Endothelial cell (in vitro differentiated cells): ENCODE data around the gene ARL14EP. TPM values are rescaled to one million over a fixed set of nuclear protein-coding genes. Genes with fewer than 3 reads are reported as not detected.

Experiments
- DNase-seq: peaks from one replicate; pipeline ENCODE4 v3.0.0; 2021; ENCODE audit warnings: low spot score
- H3K27ac Mint-ChIP-seq: one replicate; pipeline ENCODE4 v1.8.0; 2021; ENCODE audit warnings: mixed read lengths, inconsistent platforms; ENCODE audit not compliant: unreplicated experiment
- H3K27me3 Mint-ChIP-seq: one replicate; pipeline ENCODE4 v1.8.0; 2021; ENCODE audit warnings: mild to moderate bottlenecking, moderate library complexity, mixed read lengths, inconsistent platforms; ENCODE audit not compliant: unreplicated experiment
- H3K36me3 Mint-ChIP-seq: one replicate; pipeline ENCODE4 v1.8.0; 2021; ENCODE audit warnings: mild to moderate bottlenecking, low read depth, mixed read lengths, inconsistent platforms; ENCODE audit not compliant: unreplicated experiment
- H3K4me1 Mint-ChIP-seq: one replicate; pipeline ENCODE4 v1.8.0; 2021; ENCODE audit warnings: mild to moderate bottlenecking, mixed read lengths, inconsistent platforms; ENCODE audit not compliant: unreplicated experiment
- H3K4me3 Mint-ChIP-seq: one replicate; pipeline ENCODE4 v1.8.0; 2021; ENCODE audit warnings: mild to moderate bottlenecking, mixed read lengths, inconsistent platforms; ENCODE audit not compliant: unreplicated experiment
- H3K9me3 Mint-ChIP-seq: one replicate; pipeline ENCODE4 v1.8.0; 2021; ENCODE audit warnings: mixed read lengths, inconsistent platforms; ENCODE audit not compliant: unreplicated experiment
- CTCF ChIP-seq: fragments of 200-600 bp; sonication (generic); IDR thresholded peaks from one replicate; pipeline ENCODE4 v1.5.0; 2021; ENCODE audit warnings: antibody characterized with exemption; ENCODE audit not compliant: unreplicated experiment
- total RNA-seq: library from RNA; stranded (reverse); fragmentation: NEBNext Ultra II Directional; extraction: Animal tissue kit (Norgen Biotek cat#: 25700); gene quantifications from one replicate; pipeline ENCODE4 v1.2.1, GENCODE V29; 2021; ENCODE audit not compliant: unreplicated experiment

Gene ARL14EP
- total RNA-seq, 1 donor from 2014 or later: 19.2 TPM

GRCh38 chr11:30381879-30382278 lies 59.0 kb downstream of the ARL14EP start:
- Mint-ChIP-seq H3K36me3 (peaks cover 10% of the 10 kb centered on the region), H3K27me3 (peaks cover 7% of the 10 kb centered on the region), H3K9me3 (no peaks in the 10 kb centered on the region), H3K27ac (no peak overlapping the region), H3K4me3 (no peak overlapping the region), H3K4me1 (peaks cover 4% of the 10 kb centered on the region)
- no peak for DNase-seq
- no peak for TF ChIP-seq CTCF

Other genes with a start within 250 kb of the ARL14EP start
- gene FSHB, start 92.1 kb upstream of the ARL14EP start, total RNA-seq: not detected